Measurements from ENCODE around the gene CLDN9.
"Not testable (repeated sequence)": the region's sequence is repeated elsewhere in the genome, so short reads cannot be mapped to it uniquely, and the experiment has no call there.

The CLDN9 gene

GRCh38 chr16:3032624-3033023, 19.9 kb downstream of the CLDN9 start:
- DNase-seq (ENCODE audit: low read depth) = no peak

GRCh38 chr16:3035289-3035971, 22.7 kb downstream of the CLDN9 start:
- no peak for DNase-seq (ENCODE audit: low read depth)

DNA sequence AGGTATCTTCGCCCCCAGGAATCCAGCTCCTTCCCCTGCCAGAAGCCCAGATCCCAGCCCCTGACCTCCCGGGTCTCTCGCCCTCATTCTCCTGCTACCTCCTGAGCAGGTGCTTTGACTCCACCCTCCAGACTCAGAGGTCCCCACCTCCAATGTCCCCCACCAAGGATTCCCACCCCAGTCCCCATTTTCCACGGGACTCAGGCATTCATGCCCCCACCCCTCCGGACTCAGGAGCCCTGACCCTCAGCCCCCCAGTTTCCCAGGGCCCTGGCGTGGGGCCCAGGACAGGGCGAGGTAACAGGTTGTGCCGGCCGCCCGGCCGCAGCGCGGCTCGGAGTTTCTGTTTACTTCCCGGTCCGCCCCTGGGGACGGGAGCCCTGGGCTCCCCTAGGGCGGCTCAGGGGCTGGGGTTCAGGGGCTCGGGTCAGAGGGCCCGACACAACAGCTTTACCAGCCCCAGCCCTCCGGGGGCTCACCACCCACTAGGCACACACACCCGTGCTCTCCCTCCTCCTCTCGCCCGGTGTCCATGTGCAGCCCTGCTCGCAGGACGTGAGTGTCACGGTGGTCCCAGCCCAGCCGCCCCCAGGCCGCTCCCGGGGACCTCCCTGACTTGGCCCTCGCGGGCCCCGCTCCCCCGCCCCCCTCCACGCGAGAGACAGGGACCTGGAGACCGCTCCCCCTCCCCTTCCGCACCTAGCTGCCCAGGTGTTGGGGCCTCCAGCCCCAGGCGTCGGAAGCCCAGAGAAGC, 23.4 kb downstream of the CLDN9 start:
- no peak for DNase-seq (ENCODE audit: low read depth)

- no peak for DNase-seq (ENCODE audit: low read depth)
Observed at GRCh38 chr16:3036726-3037315, 24.1 kb downstream of the CLDN9 start, which contains the start of gene BICDL2. TSS of gene BICDL2 (minus strand) at chr16:3036944. CDS start at chr16:3035496, 1,448 bp downstream.

GRCh38 chr16:3038256-3038655, 25.5 kb downstream of the CLDN9 start:
- no peak for DNase-seq (ENCODE audit: low read depth)

GRCh38 chr16:3038896-3039295, 26.2 kb downstream of the CLDN9 start:
- no peak for DNase-seq (ENCODE audit: low read depth)

GRCh38 chr16:3042376-3042775, 29.7 kb downstream of the CLDN9 start:
- no peak for DNase-seq (ENCODE audit: low read depth)

GRCh38 chr16:3044708-3045107, 32.0 kb downstream of the CLDN9 start:
- no peak for DNase-seq (ENCODE audit: low read depth)

GRCh38 chr16:3045758-3046640, 33.3 kb downstream of the CLDN9 start, which contains the start of gene MMP25:
TSS of gene MMP25 (plus strand) at chr16:3046561. CDS start at chr16:3046918, 357 bp downstream.
- DNase-seq (ENCODE audit: low read depth) = no peak

GRCh38 chr16:3046641-3047386, 34.1 kb downstream of the CLDN9 start:
- no peak for DNase-seq (ENCODE audit: low read depth)

- DNase-seq (ENCODE audit: low read depth) = no peak
Observed at GRCh38 chr16:3047387-3047720, 34.6 kb downstream of the CLDN9 start.

- DNase-seq (ENCODE audit: low read depth) = no peak
Observed at GRCh38 chr16:3049921-3050481, 37.3 kb downstream of the CLDN9 start.

DNA sequence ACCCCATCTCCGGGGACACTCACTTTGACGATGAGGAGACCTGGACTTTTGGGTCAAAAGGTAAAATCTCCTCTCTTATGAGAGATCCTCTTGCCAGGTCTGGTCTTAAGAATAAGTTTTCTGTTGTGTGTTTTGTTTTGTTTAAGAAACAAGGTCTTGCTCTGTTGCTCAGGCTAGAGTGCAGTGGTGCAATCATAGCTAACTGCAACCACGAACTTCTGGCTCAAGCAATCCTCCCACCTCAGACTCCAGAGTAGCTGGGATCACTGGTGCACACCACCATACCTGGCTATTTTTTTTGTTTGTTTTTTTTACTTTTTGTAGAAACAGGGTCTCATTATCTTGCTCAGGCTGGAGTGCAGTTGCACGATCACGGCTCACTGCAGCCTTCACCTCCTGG, 37.8 kb downstream of the CLDN9 start:
- no peak for DNase-seq (ENCODE audit: low read depth)

GRCh38 chr16:3051009-3051408, 38.3 kb downstream of the CLDN9 start:
- DNase-seq (ENCODE audit: low read depth) = no peak

DNA sequence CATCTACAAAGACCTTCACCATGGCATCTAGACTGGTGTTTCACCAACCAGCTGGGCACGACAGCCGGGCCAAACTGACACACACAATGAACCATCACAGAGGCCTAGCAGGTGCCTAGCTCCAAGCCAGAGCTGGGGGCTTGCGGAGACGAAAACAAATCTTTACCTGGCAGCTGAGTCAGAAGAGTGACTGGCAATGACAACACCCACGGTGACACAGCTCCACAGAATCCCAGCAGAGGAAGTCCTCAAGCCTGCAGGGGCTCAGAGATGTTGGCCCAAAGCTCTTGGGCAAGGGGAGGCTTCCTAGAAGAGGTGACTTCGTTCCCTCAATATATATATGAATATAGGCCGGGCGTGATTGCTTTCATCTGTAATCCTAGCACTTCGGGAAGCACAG, 38.8 kb downstream of the CLDN9 start:
- DNase-seq (ENCODE audit: low read depth) = no peak

GRCh38 chr16:3052571-3053329, 40.0 kb downstream of the CLDN9 start:
- DNase-seq (ENCODE audit: low read depth) = not testable (repeated sequence)

DNA sequence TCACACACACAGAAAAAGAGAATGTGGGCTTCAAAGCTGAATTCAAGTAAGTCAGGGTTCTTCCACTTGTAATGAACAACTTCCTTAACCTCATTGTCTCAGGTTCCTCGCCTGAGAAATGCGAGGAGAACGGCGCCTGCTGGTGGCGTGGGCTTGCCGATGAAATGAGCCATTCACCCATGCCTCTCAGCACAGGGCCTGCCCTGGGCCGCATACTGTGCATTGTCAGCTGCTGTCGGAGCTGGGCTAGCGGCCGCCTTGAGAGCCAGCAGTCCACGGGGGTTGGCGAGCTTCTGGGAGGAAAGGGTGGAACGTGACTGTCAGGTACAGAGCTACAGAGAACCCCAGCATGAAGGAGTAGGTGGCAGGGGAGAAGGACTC, 40.6 kb downstream of the CLDN9 start:
- DNase-seq (ENCODE audit: low read depth) = not testable (repeated sequence)

GRCh38 chr16:3054965-3055733, 42.4 kb downstream of the CLDN9 start:
- DNase-seq (ENCODE audit: low read depth) = no peak

DNA sequence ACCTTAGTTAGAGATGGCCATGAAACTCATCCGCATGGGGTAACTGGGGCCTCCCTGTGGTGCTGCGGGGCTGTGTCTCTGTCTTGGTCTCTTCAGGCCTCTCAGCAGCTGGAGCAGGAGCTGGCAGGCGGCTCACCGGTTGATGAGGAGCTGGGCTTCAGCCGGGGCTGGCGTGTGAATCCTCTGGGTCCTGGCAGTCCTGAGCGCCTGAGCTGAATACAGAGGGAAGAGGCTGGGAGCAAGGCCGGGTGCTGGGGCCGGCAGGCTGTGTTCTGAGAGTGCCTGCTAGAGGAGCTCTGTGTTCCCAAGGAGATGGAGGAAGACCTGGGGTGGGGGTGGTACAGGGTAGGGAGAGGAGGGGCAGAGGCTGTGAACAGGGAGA, 43.0 kb downstream of the CLDN9 start:
- not testable (repeated sequence) for DNase-seq (ENCODE audit: low read depth)
